ENCODE measurements around the gene IFNL4.

IFNL4 gene

DNA sequence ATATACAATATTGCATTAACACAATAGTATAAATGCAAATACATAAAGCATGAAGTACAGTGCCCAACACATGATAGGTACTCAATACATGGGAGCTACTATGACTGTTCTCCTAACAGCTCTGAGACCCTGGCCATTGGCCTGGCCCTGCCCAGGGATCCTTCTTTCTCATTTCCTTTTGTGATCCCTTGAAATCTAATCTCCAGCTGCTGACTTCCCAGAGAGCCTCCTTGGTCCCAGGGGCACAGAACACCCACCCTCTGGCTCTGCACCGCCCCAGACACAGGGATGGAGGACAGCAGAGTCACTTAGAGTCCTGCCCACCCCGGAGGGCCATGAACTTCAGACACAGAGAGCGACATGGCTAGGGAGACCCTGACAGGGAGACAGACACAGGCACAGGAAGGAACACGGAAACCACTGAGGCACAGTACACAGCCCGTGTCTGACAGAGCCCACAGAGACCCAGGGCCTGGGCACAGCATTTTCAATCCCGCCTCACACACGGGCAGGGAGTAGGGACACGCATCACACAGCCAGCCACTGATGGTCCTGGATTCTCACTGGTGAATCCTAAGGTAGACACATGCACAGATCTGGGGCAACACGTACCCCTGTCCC lies 40.4 kb downstream of the IFNL4 start:
- no peak overlapping the region for H3K27ac ChIP-seq
- TF ChIP-seq CTCF (IDR thresholded peaks at IDR 0.05) = no peak
- TF ChIP-seq ZFX (IDR thresholded peaks at IDR 0.05; ENCODE audit: borderline replicate concordance) = no peak

DNA sequence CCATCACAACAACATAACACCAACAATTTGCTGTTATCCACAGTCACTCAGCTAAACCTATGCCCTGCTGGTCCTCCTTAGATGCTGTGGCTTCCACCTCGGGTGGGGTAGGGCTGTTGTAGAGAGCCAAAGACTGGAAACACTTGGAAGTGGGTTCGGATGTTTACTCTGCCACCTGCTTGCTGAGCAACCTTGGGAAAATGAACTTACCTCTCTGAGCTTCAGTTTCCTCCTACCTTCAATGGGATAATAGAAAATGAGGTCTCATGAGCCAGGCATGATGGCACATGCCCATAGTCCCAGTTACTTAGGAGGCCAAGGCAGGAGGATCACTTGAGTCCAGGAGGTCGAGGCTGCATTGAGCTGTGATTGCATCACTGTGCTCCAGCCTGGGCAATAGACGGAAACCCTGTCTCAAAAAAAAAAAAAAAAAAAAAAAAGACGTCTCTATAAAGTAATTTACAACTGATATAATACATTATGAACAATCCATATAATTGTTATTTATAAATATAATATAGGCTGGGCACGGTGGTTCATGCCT lies 41.3 kb downstream of the IFNL4 start:
- no peak overlapping the region for H3K27ac ChIP-seq
- no peak for TF ChIP-seq ZFX (IDR thresholded peaks at IDR 0.05; ENCODE audit: borderline replicate concordance)
- no peak for TF ChIP-seq CTCF (IDR thresholded peaks at IDR 0.05)

GRCh38 chr19:39206122-39206521 lies 42.5 kb downstream of the IFNL4 start:
- H3K27ac ChIP-seq = no peak overlapping the region
- TF ChIP-seq CTCF (IDR thresholded peaks at IDR 0.05) (no peak), ZFX (IDR thresholded peaks at IDR 0.05; ENCODE audit: borderline replicate concordance) (no peak)

GRCh38 chr19:39205449-39205764 lies 43.2 kb downstream of the IFNL4 start:
- no peak overlapping the region for H3K27ac ChIP-seq
- TF ChIP-seq ZFX (IDR thresholded peaks at IDR 0.05; ENCODE audit: borderline replicate concordance) (no peak), CTCF (IDR thresholded peaks at IDR 0.05) (no peak)

GRCh38 chr19:39203372-39204341 lies 45.0 kb downstream of the IFNL4 start, which contains the start of gene SYCN:
SYCN (minus strand) TSS chr19:39204263; CDS start chr19:39204254, 9 bp downstream.
- no peak within 1 kb of the TSS for H3K27ac ChIP-seq
- TF ChIP-seq CTCF (IDR thresholded peaks at IDR 0.05) (no peak), ZFX (IDR thresholded peaks at IDR 0.05; ENCODE audit: borderline replicate concordance) (no peak)

- TF ChIP-seq ZFX (IDR thresholded peaks at IDR 0.05; ENCODE audit: borderline replicate concordance) (no peak), CTCF (IDR thresholded peaks at IDR 0.05) (no peak)
- H3K27ac ChIP-seq = no peak overlapping the region
Observed at GRCh38 chr19:39202998-39203355, 45.7 kb downstream of the IFNL4 start.

GRCh38 chr19:39200803-39201115 lies 47.9 kb downstream of the IFNL4 start:
- no peak overlapping the region for H3K27ac ChIP-seq
- TF ChIP-seq CTCF (IDR thresholded peaks at IDR 0.05) (no peak), ZFX (IDR thresholded peaks at IDR 0.05; ENCODE audit: borderline replicate concordance) (no peak)
